NAMALWA (cell line): ENCODE results near the gene PLCL2.

Experiments
- DNase-seq: peaks from one replicate; pipeline ENCODE4 v3.0.0-alpha.2; 2015; ENCODE audit warnings: low spot score

The PLCL2 gene

DNA sequence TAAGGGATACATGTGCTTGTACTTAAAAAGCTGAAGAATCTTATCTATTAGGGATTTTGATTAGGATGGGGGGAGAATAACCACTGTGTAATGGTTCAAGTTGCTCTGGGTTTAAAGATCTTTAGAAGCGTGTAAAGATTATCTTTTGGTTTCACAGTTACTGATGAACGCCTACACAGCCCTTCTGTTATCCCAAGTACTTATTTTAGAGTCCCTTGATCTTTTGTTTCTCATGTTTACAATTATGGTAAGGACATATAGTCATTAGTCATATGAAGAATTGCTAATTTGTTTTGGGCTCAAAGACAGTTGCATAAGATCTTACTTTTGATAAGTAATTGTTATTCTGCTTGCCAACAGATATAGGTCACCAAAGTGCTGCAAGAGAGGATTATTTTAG is 160.1 kb downstream of the PLCL2 start:
- DNase-seq = no peak

- no peak for DNase-seq
Observed at GRCh38 chr3:17045705-17046104, 160.9 kb downstream of the PLCL2 start.

- no peak for DNase-seq
Observed at GRCh38 chr3:17046623-17047022, 161.9 kb downstream of the PLCL2 start.

- DNase-seq = no peak
Observed at GRCh38 chr3:17047162-17047561, 162.4 kb downstream of the PLCL2 start.

GRCh38 chr3:17047894-17048293 is 163.1 kb downstream of the PLCL2 start:
- DNase-seq = no peak

GRCh38 chr3:17050071-17050470 is 165.3 kb downstream of the PLCL2 start:
- DNase-seq = no peak

- no peak for DNase-seq
Observed at GRCh38 chr3:17050506-17050905, 165.8 kb downstream of the PLCL2 start.

DNA sequence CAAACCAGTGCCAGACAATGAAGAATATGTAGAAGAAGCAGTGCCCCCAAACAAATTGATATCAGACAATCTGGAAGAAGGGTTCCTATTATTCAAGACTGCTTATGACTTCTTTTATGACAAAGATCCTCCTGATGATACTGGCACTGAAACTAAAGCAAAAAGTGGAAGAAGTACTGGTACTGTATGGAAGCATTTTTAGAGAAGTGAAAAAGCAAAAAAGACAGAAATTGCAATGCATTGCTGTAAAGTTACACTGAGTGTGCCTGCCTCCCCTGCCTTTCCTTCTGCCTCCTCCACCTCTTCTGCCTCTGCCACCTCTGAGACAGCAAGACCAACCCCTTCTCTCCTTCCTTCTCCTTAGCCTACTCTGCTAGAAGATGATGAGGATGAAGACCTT is 167.6 kb downstream of the PLCL2 start:
- no peak for DNase-seq

DNA sequence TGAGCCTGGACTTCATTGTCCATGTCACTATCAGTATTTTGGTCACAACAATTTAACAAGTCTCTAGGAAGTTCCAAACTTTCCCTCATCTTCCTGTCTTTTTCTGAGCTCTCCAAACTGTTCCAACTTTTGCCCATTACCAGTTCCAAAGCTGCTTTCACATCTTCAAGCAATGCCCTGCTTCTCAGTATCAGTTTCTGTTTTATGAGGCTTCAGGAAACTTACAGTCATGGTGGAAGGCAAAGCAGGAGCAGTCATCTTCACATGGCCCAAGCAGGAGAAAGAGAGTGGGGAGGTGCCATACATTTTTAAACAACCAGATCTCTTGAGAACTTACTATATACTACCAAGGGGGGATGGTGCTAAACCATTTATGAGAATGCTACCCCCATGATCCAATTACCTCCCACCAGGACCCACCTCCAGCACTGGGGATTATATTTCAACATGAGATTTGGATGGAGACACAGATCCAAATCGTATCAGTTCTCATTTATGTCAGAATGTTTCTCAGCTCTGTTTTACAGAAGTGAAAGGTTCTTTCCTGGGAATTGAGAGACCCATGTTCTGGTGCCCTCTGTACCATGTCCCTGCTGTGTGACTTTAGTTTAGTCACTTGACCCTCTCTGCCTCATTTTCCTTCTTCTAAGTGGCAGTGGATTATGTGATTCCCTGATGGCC is 169.7 kb downstream of the PLCL2 start:
- DNase-seq = no peak

- DNase-seq = no peak
Observed at GRCh38 chr3:17054982-17055343, 170.2 kb downstream of the PLCL2 start.

- DNase-seq = no peak
Observed at GRCh38 chr3:17055374-17056276, 170.9 kb downstream of the PLCL2 start.

DNA sequence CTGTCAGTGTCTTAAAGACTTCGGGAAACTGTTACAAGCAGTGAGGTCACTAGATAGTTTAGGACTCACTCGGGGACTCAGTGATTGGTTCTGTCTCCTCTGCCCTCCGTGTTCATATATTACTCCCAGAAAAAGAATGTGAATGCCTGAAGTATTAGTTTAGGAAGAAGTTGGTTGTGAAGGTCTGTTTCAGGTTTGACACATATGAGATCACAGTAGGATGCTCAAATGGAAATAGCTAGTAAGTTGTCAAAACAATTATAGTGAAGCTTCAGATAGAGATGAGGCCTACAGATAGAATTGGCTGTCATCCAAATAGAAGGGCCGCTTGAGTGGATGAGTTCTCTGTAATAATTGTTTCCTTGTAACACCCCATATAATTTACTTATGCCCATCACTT is 172.6 kb downstream of the PLCL2 start:
- no peak for DNase-seq

GRCh38 chr3:17059989-17060550 is 175.3 kb downstream of the PLCL2 start:
- DNase-seq = no peak

DNA sequence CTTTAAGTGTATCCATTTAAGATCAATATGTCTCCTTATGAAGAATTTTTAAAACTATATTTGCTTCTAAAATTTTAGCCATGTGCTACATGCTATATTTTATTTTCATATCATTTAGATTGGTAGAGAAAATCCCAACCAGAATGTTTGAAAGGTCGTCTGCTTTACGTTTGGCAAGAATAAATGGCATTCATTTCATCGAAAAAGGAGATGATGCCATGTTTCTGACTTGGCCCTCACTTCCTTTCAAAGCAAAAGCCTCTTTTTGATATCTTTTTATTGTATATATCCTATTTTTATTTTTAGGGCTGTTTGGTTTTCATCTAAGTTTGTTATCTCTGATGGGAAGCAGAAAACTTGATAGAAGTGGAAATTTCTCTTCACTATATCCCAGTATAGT is 176.2 kb downstream of the PLCL2 start:
- DNase-seq = no peak

DNA sequence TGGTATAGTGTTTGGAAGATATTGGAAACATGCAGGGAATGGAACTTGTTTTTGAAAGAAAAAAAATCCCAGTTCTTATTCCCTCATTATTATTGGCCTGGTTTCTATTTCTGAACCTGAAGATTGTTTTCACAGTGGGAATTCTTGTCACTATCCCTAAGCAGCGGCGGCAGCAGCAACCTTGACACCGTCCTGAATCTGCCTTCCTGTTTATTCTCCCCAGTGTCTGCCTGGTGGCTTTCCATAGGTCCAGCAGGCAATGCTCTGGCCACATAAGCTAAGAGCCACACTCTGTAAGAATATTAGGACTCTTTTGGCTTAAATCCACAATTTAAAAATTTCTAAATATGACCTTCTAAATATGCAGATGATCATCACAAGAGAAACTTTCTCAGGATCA is 178.0 kb downstream of the PLCL2 start:
- no peak for DNase-seq

- no peak for DNase-seq
Observed at GRCh38 chr3:17063596-17063995, 178.8 kb downstream of the PLCL2 start.

- no peak for DNase-seq
Observed at GRCh38 chr3:17065315-17065714, 180.6 kb downstream of the PLCL2 start.

DNA sequence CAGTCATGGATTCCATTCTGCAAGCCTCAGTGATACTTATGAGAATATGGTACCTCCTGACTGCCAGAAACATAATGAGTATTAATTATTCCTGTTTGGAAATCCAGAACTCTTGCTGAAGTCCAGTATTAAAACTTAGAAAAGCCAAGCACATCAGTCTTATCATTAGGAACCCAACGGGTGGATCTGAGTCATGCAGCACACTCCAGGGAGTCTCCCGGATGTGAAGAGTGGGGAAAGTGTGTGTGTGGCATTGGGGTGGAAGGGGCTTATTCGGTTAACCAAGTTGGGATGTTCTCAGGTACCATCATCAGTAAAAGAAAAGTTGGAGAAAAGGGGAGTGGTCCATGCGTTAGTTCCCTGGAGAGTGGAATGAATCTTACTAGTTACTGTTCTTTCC is 181.1 kb downstream of the PLCL2 start:
- no peak for DNase-seq

DNA sequence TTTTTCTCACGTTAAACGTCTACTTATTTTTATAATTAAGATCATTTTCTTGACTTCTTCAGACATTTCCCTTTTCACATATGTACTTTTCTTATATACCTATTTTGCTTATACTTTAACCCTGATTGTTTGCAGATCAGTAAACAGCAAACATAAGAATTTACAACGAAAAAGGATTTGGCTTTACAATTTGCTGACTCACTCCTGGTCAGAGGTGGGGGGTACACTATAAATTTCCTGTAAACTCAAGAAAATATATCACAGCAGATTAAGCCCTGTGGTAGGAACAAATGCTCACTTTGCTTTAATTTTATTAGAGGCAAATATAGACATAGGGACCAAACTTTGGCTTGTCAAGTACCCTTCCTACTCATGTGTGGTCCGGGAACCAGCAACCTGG is 185.0 kb downstream of the PLCL2 start:
- no peak for DNase-seq

DNA sequence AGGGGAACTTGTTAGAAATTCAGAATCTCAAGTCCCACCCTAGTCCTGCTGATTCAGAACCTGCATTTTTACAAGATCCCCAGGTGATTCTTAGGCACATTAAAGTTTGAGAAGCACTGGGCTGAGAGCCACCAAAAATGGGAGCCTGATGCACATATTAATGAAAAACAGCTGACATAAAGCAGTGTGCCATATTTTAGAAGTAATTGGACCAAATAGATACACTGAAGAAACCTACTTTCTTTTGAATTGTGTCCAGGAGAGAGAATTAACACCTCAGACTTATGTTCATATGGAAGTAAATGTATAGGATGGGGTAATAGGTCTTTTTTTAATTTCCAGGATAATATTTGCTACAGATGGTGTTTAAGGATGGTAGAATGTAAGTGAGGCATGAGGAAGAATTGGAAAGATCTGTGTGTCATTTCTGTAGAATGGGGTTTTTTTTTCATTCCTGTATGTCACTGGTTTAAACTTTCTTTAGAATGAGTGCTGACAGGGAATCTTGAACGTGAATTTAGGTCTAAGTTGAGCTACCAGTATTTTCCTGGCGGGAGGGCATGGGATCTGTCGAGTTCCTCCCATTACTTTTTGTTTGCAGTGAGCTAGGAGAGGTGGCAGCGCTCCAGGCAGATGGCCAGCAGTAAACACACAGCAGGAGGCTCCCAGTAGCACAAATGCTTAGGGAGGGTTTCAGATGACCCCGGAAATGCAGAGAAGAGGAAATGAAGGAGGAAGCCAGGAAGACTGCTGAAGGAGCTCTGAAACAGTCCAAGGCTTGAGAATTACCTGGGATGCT is 185.6 kb downstream of the PLCL2 start:
- no peak for DNase-seq

- no peak for DNase-seq
Observed at GRCh38 chr3:17074559-17074958, 189.8 kb downstream of the PLCL2 start.

GRCh38 chr3:17075358-17075757 is 190.6 kb downstream of the PLCL2 start:
- no peak for DNase-seq
